NCI-H460 (cell line): ENCODE data around the gene POU2F2. TPM values are rescaled to one million over a fixed set of nuclear protein-coding genes. Genes with fewer than 3 reads are reported as not detected.

Experiments used
- DNase-seq: peaks from one replicate; pipeline ENCODE4 v3.0.0-alpha.2; 2016; ENCODE audit warnings: low read depth; ENCODE audit errors: extremely low read depth
- total RNA-seq: library from RNA; depleted of rRNA; stranded (reverse); fragments of >200 nt; shearing (Covaris generic); gene quantifications from 2 replicates; pipeline ENCODE4 v1.2.3, GENCODE V29; 2014

Gene POU2F2
- total RNA-seq, 1 experiment from 2014 or later: 0.02 TPM

DNA sequence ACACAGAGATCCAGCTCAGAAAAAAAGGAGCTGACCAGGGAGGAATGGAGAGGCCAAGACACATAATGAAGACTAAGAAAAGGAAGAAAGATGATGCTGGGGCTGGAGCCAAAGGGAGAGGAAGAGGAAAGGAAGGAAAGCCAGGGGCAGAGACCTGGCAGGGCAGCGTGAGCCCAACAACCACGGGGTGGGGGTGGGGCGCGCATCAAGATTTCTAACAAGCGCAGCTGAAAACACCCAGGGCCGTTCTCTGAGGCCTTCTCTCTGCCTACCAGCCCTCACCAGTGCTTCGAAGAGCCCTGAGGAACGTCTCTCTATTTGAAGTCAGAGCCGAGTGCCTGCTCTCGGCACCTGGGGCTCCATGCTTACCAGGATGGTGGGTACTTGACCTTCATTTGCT lies 23.6 kb upstream of the POU2F2 start:
- DNase-seq: no peak

DNA sequence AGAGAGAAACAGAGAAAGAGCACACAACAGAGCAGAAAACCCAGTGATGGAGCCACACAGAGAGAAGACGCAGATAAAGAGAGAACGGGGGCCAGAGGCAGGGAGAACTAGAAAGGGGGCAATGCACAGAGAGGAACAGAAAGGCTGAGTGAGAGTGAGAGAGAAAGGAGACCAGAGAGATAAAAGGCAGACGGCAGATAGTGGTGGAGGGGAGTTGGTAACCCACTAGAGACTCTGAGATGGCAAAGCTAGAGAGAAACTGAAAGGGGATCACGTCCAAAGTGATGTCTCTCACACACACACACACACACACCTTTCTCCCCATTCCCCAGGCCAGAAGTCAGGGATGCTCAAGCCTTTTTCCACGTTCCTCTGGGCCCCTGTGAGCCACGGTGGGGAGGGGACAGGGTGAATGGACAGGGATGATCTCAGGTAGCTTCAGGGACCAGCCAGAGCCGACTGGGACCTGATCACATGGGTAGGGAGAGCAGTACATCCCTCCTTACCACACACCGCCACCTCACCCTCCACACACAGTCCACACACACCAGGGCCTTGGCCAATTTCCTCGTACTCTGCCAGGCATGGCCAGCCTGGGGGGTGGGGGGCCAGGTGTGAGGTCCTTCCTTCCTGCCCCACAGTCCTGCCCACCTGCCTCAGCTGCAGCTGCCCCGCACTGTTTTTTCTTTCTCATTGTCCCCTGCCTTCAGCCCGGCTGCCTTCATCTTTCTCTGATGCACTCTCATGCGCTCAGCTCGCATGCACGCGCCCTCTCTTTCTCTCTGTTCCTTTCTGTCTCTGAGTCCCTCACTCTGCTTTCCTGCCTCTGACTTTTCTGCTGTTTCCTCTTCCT lies 22.5 kb upstream of the POU2F2 start:
- no peak for DNase-seq

DNA sequence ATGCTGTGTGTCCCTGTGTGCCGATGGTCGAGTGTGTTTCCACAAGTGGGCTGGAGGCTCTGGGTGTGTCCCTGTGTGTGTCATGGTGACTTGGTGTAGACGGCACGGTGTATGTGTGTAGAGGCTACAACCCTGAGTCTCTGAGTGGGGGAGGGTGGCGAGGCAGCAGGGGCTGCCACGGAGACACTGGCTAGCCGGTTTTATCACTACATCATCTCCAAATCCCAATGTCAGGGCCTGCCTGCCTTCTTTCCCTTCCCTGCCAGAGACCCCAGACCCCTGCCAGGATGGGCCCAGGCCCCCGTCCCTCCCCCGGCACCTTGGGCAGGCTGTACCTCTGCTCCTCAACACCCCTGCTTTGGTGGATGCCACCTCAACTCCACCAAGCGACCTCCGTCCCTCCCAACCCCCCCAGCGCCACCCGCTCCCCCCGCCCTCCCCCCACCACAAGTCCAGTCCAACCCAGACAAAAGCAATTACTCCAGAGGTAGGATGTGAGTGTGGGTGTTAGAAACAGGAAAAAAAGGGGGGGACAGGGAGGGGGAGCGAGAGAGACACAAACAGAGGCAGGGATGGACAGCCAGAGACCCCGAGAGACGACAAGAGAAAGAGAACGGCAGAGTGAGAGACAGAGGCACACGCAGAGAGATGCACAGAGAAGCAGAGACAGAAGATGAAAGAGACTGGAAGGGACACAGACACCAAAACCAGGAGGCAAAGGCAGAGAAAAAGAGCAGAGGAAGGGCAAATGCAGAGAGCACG lies 21.6 kb upstream of the POU2F2 start:
- no peak for DNase-seq

DNA sequence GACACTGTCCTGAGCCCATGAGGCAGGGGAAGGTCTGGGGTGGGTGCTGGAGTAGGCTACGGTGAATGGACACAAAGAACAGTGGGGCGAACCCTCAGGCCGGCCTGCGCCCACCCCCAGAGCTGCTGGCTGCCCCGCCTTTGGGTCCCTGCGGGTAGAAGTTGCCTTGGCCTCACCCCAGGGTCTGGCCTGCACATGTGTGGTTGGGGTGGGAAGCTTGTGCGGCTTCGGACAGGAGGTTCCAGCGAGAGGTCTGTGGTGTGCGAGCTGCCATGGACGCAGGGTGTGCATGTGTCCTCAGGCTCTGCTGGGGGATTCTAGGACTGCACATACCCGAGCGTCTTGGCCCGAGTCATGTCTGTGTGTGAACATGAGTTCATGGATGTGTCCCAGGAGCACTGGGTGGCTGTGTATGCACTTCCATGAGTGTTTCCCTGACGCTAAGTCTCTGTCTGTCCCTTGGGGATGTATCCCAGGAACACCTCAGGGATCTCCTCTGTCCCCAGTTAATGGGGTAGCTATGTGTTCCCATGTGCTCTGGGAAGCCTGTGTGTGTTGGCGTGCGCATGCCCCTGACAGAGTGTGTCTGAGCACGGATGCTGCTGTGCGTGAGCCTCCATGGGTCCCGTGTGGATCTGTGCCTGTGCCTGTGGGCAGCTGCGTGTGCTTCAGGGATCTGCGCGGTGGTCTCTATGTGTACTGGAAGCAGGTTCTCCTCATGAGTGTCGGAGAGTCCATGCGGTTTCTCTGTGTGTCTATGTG lies 20.8 kb upstream of the POU2F2 start:
- no peak for DNase-seq

DNA sequence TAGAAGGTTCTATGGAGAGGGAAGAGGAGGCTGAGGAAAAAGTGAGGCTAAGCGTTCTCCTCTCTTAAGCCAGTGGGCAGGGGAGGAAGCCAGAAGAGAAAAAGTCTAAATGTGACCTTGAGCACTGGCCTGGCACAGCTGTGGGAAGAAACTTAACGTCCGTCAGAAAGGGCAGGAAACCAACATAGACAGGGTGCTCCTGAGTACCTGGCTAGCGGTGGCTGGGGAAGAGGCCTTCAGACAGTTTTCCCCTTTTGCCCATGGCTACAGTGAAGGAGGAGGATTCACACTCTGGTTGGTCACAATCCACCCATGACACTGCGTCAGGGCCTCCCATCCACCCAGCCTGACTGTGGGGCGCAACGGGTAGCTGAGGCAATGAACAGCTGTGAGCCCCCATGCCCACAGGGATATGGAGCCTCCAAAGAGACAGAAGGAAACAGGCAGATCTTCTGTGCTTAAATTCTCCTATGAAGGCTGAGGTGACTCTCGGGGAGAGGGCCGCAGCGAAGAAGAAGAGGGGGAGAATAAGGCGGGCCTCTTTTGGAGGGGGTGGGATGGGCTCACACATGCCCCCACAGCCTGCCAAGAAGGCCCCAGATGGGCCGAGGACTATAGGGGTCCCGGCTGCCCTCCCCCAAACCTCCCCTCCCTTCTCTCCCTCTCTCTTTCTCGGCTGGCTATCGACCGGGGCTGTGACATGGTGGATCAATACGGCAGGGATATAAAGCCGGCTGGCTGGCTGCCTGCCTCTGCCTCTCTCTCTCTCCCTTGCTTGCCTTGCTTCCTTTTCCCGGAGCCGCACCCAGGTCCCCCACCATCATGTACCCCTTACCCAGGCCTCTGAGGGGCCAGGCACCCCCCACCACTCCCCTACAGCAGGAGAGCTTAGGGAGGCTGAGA lies 19.8 kb upstream of the POU2F2 start:
- no peak for DNase-seq

DNA sequence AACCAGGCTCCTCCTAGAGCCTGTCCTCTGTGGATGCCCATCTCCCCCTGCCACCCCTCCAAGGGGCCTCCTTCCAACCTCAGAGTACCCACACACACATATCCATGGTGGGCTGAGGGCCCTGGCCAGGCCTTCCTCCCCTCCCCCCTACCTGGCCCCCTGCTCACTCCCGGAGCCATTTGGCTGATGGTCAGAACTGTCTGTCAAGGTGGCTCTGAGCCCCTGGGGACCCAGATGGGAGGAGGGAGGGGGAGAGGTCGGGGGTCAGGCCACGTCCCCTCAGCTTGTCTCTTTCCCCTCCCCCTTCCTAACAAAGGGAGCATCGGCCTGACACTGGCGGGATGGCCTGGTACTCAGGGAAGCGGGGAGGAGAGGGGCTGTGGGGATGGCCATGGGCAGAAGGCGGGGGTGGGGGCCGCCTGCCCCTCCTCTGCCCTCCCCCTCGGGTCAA lies 18.7 kb upstream of the POU2F2 start:
- no peak for DNase-seq

DNA sequence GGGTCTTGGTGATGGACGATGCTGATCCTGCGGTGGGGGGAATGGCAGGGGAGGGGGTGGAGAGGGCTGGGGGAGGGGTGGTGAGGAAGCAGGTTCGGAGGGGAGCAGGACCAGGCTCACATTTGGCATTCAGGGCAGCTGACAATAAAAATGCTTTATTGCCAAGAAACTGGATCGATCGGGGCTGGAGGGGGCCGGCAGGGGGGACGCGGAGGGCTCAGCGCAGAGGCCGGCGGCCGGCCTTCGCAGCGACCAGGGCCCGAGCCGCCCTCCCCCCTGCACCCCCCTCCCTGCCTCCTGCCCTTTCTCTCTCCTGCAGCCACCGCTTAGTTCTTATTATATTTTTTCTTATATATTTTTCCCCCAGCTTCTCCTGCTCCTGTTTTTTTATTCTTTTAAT lies 18.1 kb upstream of the POU2F2 start:
- no peak for DNase-seq

DNA sequence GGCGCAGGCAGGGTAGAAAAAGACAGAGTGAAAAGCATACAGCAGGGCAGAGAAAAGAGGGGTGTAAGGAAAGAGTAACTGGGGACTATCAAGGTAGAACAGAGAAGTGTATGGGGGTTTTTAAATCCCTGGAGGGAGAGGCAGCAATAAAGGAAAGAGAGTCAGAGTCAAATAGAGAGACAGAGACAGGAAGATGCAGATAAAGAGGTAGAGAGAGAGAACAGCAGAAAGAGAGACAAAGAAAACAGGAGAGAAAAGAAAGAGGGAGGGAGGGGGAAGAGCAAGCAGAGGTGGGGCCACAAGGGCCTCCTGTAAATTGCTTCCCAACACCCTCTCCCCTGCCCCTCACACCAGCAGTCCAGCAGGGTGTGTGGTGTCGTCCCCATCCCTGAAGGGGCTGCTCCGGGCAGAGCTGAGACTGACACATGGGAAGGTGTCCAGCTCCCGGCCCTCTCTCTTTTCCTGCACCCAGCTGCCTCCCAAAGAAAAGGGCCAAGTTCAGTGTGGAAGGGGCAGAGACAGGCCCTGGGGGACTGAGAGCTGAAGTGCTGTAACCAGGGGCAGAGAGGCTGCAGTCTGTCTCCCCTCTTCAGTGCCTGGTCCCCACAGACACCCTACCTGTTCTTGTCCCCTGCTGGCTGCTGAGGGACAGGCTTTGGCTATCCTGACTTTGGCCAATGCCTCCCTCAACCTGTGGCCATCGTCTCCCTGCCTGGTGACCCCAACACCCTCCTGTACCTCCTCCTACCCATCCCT lies 17.4 kb upstream of the POU2F2 start:
- DNase-seq: no peak

DNA sequence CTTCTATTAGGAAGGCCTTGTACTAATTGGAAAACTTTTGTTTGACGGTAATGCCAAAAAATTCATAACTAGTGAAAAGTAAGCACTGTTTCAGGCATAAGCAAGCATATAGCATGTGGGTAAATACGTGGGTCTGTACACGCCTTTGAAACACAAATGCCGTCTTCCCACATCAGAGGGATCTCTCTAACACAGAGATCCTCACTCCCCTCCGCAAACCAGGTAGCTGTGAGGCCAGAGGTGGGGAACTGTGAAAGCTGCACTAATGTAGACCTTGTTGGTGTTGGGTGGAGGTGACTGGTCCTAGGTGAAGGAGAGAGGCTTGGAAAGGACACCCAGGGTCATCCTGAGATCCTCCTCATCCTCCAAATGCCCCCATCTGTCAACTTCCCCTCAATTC lies 16.0 kb upstream of the POU2F2 start:
- DNase-seq: no peak

DNA sequence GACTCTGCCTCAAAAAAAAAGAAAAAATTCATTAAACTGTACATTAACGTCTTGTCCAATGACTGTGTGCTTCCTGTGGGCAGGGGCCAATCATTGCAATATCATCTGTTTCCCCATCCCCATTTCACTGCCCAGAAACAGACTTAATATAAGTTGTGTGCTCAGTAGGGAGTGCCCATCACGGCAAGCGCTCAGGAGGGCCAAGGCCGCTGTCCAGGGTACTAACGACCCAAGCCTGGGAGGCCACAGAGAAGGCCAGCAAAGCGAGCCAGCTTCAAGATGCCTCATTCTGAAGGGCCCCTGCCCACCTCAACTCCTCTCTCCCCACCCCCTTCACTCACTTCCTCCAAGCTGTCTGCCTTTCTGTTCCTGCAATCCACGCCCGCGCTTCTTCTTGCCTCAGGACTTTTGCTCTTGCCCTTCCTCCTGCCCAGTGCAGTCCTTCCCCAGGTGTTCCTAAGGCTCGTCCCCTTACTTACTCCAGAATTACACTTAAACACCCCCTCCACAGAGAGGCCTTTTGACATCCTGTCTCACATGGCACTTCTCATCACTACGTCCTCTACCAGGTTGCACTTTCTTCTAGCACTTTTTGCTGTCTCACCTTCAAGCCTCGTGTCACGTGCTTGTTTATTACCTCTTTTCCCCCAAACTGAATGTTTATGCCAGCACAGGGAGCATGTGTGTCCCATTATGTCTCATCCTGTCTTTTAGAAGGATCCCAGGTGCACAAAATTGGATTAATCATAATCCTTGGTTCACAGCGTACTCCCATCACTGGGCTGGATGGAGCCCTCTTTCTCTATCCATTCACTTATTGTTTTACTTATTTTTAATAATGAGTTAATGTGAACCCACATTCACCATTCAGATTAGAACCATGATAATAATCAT lies 11.3 kb upstream of the POU2F2 start:
- peak; percentile 23 for DNase-seq

DNA sequence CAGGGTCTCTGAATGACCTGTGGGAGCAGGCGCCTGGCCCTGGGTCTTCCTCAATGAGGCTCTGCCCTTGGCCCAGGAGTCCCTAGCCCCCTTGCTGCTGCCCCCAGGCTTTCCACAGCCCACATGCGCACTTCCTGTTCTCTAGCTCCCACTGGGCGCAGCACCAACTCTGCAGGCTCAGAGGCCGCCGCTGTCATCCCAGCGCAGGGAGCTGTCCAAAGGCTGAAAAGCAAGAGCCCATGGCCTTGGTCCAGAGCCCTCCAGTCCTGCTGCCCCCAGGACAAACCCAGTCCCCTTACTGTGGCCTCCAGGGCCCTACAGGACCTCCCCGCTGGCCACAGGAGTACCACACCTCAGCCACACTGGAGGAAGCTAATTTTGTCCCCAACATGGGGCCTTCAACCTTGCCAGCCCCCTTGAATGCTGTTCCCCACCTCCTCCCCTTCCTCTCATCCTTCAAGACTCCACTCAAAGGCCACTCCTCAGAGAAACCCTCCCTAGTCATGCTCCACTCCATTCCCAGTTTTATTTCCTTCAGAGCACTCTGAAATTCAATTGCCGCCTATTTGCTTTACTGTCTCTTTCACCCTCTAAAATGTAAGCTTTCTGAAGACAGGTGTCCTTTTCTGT lies 8.0 kb upstream of the POU2F2 start:
- DNase-seq: peak; percentile 36

DNA sequence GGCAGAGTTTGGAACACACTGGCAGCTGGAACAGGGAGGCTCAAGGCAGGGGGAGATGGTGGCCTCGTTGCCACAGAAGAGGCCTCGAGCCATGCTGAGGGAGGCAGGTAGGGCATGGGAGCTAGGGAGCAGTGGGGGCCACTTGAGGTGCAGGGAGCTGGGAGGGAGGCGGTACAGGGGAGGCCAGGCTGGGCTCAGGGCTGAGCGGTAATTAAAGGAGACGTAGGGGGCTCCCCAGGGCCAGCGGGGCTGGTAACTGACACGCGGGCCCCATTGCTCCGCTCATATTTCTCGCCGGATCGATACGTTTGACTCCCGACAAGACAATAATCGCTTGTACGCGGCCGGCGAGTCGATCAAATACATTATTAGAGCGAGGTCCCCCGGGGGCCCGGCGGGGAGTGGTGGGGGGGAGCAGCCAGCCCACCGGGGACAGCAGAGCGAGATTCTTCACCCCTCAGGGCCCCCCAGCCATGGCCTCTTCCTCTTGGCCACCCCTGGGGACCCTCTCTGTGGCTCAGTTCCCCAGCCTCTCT lies 2.4 kb upstream of the POU2F2 start:
- DNase-seq: no peak

DNA sequence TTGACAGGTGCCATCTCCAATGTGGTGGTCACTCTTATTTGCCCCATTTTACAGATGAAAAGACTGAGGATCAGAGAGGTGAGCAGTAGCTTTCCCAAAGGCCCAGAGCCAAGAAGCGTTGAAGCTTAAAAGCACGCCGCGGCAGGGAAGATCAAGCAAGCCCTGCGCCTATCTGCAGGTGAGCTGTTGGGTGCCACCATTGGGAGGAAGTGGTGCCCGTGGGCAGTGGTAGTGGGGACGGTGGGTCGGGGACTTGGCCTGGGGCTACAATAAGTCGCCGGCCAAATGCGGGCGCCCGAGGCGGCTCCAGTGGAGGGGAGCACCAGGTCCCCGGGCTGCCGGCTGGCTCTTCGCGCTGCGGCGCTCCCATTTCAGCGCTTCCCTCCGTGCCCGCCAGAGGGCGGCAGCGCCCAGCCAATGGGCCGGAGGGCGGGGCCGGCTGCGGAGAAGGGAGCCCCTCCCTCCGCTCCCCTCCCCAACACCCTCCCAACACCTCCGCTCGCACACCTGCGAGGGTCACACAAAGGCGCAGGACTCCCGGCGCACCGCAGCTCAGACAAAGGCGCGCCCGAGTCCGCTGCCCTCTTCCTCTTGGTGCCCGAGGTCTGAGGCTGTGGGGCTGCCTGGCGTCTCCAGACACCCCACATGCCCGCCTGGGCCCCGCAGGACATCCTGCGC lies 744 bp upstream of the POU2F2 start:
- peak; percentile 33 for DNase-seq

DNA sequence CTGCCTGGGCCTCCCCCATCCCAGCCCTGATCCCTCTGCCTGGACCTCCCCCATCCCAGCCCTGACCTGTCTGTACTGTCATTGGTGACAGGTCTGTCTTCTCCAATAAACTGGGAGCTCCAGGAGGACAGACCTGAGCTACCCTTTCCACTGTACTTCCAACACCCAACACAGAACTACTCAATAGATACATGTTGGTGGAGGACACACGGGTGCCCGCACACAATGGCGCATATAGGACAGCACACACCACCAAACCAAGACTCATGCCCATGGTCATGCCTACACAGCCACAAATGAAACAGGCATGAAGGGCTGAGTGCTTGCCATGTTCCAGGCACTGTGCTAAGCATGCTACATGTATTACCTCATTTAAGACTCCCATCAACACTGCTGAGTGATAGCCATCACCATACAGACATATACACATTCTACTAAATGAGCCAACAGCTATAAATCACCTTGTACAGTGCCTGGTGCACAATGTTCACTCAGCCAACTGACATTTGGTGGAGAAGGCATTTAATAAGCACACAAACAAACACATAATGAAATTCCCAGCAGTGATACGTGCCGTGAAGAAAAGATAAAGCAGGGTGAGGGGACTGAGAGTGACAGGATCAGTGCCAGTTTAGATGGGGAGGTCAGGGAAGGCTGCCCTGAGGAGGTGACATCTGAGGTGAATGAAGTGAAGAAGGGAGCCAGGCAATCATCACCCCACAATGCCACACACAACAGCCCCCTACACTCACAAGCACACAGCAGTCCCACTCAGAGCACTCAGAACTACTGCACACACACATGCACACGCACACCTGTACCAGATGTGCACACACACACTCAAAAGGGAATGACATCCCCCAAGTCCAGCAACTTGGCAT lies 857 bp downstream of the POU2F2 start:
- DNase-seq: no peak

DNA sequence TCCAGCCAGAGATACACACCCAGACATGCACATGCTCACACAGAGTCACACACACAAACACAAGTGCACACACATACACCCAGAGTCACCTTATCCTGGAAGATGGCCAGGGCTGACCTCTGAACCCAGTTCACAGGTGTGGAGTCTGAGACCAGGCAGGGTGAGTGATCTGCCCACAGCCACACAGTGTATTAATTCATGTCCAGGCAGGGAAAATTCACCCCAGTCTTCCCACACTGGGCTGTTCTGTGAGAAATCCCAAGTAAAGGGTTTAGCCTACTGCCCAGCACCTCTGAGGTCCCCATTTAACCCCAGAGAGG lies 2.0 kb downstream of the POU2F2 start:
- DNase-seq: no peak
